Measurements from ENCODE around the gene SCAMP5.

DNA sequence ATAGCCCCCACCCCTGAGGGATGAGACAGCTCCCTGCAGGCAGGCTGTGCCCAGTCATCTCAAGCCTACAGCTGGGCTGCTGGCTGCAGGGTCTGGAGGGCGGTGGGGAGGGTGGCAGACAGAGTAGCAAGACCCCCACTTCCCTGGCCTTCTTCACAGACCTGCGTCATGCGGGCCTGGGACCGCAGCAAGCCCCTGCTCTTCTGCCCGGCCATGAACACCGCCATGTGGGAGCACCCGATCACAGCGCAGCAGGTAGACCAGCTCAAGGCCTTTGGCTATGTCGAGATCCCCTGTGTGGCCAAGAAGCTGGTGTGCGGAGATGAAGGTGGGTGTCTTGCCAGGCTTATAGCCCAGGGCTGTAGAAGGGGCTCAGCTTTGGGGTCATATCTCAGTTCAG lies 53.0 kb downstream of the SCAMP5 start:
- TF ChIP-seq, protein P1, sequence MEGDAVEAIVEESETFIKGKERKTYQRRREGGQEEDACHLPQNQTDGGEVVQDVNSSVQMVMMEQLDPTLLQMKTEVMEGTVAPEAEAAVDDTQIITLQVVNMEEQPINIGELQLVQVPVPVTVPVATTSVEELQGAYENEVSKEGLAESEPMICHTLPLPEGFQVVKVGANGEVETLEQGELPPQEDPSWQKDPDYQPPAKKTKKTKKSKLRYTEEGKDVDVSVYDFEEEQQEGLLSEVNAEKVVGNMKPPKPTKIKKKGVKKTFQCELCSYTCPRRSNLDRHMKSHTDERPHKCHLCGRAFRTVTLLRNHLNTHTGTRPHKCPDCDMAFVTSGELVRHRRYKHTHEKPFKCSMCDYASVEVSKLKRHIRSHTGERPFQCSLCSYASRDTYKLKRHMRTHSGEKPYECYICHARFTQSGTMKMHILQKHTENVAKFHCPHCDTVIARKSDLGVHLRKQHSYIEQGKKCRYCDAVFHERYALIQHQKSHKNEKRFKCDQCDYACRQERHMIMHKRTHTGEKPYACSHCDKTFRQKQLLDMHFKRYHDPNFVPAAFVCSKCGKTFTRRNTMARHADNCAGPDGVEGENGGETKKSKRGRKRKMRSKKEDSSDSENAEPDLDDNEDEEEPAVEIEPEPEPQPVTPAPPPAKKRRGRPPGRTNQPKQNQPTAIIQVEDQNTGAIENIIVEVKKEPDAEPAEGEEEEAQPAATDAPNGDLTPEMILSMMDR (IDR thresholded peaks at IDR 0.05 in 2 of 3, conservative IDR thresholded peaks at IDR 0.05 in 1 of 3; ENCODE audit: borderline replicate concordance in 1 of 3, insufficient read depth in 1 of 3, low read depth in 2 of 3, low read length in 2 of 3) = no peak
- TF ChIP-seq EZH2phosphoT487 (IDR thresholded peaks at IDR 0.05; ENCODE audit: borderline replicate concordance) (no peak), POLR2AphosphoS5 (IDR thresholded peaks at IDR 0.05; ENCODE audit: low read depth, low read length) (no peak)
